Loucy (cell line): Measurements from ENCODE around the gene SLC22A4.

Source experiments
- H2AFZ ChIP-seq: fragments of 200-600 bp; sonication (generic); 2 replicates; pipeline ENCODE4 v1.6.0; 2016; ENCODE audit warnings: antibody characterized with exemption, mild to moderate bottlenecking, low read length, moderate library complexity
- H3F3A ChIP-seq: fragments of 200-600 bp; 2 replicates; pipeline ENCODE4 v1.6.0; 2016; ENCODE audit warnings: antibody characterized with exemption, low read depth, mild to moderate bottlenecking
- H3K27me3 ChIP-seq: fragments of 200-600 bp; sonication (generic); 2 replicates; pipeline ENCODE4 v1.6.1; 2014; ENCODE audit warnings: low read length, mild to moderate bottlenecking; ENCODE audit not compliant: insufficient read depth, poor library complexity, severe bottlenecking
- H3K36me3 ChIP-seq: fragments of 200-600 bp; sonication (generic); 2 replicates; pipeline ENCODE4 v1.6.1; 2016; ENCODE audit warnings: low read length; ENCODE audit not compliant: insufficient read depth
- H3K4me1 ChIP-seq: fragments of 200-600 bp; sonication (generic); 2 replicates; pipeline ENCODE4 v1.5.1; 2014; ENCODE audit warnings: low read length, mild to moderate bottlenecking; ENCODE audit not compliant: insufficient read depth, poor library complexity, severe bottlenecking
- H3K4me2 ChIP-seq: fragments of 200-600 bp; sonication (generic); 2 replicates; pipeline ENCODE4 v1.6.0; 2014; ENCODE audit warnings: antibody characterized with exemption, low read length, low read depth, mild to moderate bottlenecking; ENCODE audit not compliant: poor library complexity, severe bottlenecking
- H3K4me3 ChIP-seq: fragments of 200-600 bp; sonication (generic); 2 replicates; pipeline ENCODE4 v1.5.1; 2014; ENCODE audit warnings: low read length, mild to moderate bottlenecking, mixed read lengths; ENCODE audit not compliant: poor library complexity, severe bottlenecking
- H3K79me2 ChIP-seq: fragments of 200-600 bp; sonication (generic); 2 replicates; pipeline ENCODE4 v1.6.1; 2014; ENCODE audit warnings: low read length; ENCODE audit not compliant: insufficient read depth
- H3K9ac ChIP-seq: fragments of 200-600 bp; sonication (generic); 2 replicates; pipeline ENCODE4 v1.6.0; 2014; ENCODE audit warnings: mild to moderate bottlenecking, low read depth, low read length, moderate library complexity; ENCODE audit not compliant: poor library complexity, severe bottlenecking
- H3K9me2 ChIP-seq: fragments of 200-600 bp; sonication (generic); replicated peaks from 2 replicates; pipeline ENCODE4 v1.6.1; 2016; ENCODE audit warnings: low read depth, low read length, mixed read lengths
- H3K9me3 ChIP-seq: fragments of 200-600 bp; sonication (generic); 2 replicates; pipeline ENCODE4 v1.6.1; 2014; ENCODE audit warnings: mild to moderate bottlenecking, antibody characterized with exemption, low read length, low read depth; ENCODE audit not compliant: insufficient read depth
- H4K20me1 ChIP-seq: fragments of 200-600 bp; sonication (generic); 2 replicates; pipeline ENCODE4 v1.6.0; 2014; ENCODE audit warnings: antibody characterized with exemption, low read length, mild to moderate bottlenecking; ENCODE audit not compliant: insufficient read depth, poor library complexity, severe bottlenecking
- EZH2phosphoT487 ChIP-seq: fragments of 200-600 bp; IDR thresholded peaks from 2 replicates; pipeline ENCODE4 v1.6.1; 2018; ENCODE audit warnings: antibody characterized with exemption, mild to moderate bottlenecking, moderate library complexity, borderline replicate concordance
- TF ChIP-seq, protein P1 (sequence below): fragments of 200-600 bp; sonication (generic); conservative IDR thresholded peaks from 2 replicates; pipeline ENCODE4 v1.5.1; 2014; ENCODE audit warnings: mild to moderate bottlenecking, antibody characterized with exemption, low read length

Gene SLC22A4

DNA sequence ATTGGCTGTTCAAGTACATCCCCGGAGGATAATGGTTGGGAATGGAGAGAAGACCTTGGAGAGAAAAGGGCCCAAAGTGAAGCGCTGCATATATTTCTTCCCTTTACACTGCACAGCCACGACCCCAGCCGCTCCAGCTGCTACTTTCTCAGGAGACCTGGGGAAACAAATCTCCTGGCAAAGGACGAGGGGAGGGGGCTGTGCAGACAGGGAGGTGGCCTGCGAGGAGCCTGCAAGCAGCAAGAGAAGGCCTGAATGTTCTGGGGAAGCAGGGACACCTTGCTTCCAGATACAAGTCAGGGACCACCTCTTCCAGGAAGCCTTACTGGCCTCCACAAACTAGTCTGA lies 37.4 kb upstream of the SLC22A4 start:
- Histone ChIP-seq H3K9me3 (no peaks in the 10 kb centered on the region), H3K36me3 (no peaks in the 10 kb centered on the region), H3K9me2 (no peaks in the 10 kb centered on the region), H4K20me1 (no peaks in the 10 kb centered on the region), H3K27me3 (no peaks in the 10 kb centered on the region), H3K4me1 (peaks cover 4% of the 10 kb centered on the region), H2AFZ (no peak overlapping the region), H3K9ac (no peak overlapping the region), H3F3A (no peaks in the 10 kb centered on the region), H3K4me2 (no peak overlapping the region), H3K4me3 (no peak overlapping the region), H3K79me2 (no peaks in the 10 kb centered on the region)
- TF ChIP-seq, protein P1, sequence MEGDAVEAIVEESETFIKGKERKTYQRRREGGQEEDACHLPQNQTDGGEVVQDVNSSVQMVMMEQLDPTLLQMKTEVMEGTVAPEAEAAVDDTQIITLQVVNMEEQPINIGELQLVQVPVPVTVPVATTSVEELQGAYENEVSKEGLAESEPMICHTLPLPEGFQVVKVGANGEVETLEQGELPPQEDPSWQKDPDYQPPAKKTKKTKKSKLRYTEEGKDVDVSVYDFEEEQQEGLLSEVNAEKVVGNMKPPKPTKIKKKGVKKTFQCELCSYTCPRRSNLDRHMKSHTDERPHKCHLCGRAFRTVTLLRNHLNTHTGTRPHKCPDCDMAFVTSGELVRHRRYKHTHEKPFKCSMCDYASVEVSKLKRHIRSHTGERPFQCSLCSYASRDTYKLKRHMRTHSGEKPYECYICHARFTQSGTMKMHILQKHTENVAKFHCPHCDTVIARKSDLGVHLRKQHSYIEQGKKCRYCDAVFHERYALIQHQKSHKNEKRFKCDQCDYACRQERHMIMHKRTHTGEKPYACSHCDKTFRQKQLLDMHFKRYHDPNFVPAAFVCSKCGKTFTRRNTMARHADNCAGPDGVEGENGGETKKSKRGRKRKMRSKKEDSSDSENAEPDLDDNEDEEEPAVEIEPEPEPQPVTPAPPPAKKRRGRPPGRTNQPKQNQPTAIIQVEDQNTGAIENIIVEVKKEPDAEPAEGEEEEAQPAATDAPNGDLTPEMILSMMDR, result no peak
- TF ChIP-seq EZH2phosphoT487, result no peak

DNA sequence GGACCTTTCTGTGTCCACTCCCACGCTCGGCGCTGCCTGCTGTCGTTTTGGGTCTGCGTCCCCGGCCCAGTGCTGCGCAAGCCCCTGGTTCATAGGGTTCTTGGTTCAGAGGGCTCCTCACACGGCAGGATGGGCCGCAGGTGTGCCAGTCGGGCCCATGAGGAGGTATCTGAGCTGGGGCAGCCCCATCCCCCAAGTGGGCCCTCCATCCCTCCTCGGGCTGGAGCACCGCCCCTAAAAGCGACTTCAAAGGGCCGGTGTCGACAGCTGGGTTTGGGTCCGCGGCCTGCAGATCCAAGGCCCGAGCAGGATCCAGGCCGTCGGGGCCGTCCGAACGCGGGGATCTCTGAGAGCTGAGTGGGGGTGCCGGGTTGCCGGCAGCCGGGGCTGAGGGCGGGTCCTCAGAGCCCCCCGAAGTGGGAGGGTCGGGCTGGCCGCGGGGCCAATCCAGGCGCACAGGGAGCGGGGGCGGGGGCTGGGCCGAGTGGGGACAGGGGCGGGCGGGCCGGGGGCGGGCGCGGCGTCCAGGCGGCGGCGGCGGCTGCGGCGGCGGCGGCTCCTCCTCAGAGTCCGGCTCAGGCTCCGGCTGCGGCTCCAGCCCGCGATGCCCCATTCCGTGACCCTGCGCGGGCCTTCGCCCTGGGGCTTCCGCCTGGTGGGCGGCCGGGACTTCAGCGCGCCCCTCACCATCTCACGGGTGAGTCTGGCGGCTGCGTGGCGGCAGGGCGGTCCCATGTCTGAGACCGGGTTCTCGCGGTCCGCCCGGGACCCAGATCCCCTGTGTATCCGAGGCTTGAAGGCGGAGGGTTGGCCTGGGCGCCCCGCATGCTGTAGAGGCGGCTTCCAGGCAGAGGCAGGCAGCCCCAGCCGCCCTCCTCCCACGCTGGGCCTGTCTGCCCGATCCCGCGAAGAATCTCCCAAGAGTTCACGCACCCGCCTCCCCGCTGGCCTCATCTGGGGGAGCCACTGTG lies 36.8 kb upstream of the SLC22A4 start, which contains the start of gene PDLIM4:
Gene PDLIM4 (plus strand): TSS at position 566 of the 971 bp plus-strand sequence. CDS start 39 bp downstream, at position 605.
- Histone ChIP-seq H3K9me2 (no peaks in the 10 kb centered on the region), H3K79me2 (no peaks in the 10 kb centered on the region), H2AFZ (no peak within 1 kb of the TSS), H3K36me3 (no peaks in the 10 kb centered on the region), H3K9ac (no peak within 1 kb of the TSS), H3F3A (no peaks in the 10 kb centered on the region), H3K4me3 (no peak within 1 kb of the TSS), H3K27me3 (no peaks in the 10 kb centered on the region), H4K20me1 (no peaks in the 10 kb centered on the region), H3K9me3 (no peaks in the 10 kb centered on the region), H3K4me1 (peaks cover 4% of the 10 kb centered on the region), H3K4me2 (no peak within 1 kb of the TSS)
- TF ChIP-seq EZH2phosphoT487, result no peak
- TF ChIP-seq, protein P1, result no peak

DNA sequence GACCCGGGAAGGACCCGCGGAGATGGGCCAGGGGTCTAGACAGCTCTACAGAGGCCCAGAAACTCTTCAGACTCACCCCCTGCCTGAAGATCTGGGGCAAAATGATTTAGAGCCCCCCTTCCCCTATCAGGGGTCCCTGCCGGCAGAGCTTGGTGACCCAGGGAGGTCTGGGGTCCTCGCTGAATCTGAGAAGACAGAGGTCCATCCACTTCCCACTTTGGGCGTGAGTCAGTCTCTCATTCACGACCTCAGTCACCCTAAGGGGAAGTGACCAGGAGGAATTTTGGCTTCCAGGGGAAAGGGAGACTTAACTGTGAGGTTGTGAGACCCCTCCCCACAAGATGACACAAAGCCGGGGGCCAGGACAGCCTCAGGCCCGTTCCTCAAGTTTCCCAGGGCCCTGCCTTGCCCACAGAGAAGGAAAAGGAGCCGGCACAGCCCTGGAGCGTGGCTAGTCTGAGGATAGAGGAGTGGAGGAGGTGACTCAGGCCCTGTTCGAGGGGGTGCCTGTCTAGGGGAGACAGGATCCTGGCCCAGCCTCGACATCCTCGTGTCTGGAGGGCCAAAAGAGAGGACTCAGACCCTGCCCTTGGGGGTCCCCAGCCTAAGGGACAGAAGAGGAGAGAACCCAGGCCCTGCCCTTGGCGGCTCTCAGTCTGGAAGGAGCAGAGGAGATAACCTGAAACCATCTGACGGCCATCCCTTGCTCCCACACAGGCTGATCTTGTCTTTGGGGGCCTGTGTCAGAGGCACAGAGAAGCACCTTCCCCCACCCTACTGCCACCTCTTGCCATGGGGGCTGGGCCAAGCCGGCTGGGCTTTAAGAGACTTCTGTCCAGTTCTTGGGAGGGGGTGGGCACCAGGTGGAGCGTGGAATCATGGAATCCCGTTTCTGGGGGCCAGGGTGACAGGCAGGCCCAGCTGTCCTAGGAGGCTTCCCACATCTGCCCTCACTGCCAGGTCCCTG lies 35.8 kb upstream of the SLC22A4 start:
- Histone ChIP-seq H4K20me1 (no peaks in the 10 kb centered on the region), H3K4me3 (no peak overlapping the region), H3K27me3 (no peaks in the 10 kb centered on the region), H3K4me2 (no peak overlapping the region), H2AFZ (no peak overlapping the region), H3K4me1 (peaks cover 7% of the 10 kb centered on the region), H3K9ac (no peak overlapping the region), H3K9me3 (no peaks in the 10 kb centered on the region), H3F3A (no peaks in the 10 kb centered on the region), H3K79me2 (no peaks in the 10 kb centered on the region), H3K9me2 (no peaks in the 10 kb centered on the region), H3K36me3 (no peaks in the 10 kb centered on the region)
- TF ChIP-seq EZH2phosphoT487, result no peak
- TF ChIP-seq, protein P1, result no peak
